Vagina (tissue), 2 donors: ENCODE results near the gene GRIK5.
"Not testable (repeated sequence)": the region's sequence is repeated elsewhere in the genome, so short reads cannot be mapped to it uniquely, and the experiment has no call there.

Experiments
- CTCF ChIP-seq, 3 experiments: fragments of 450-650 bp in 2 of 3; fragments of 200-600 bp in 1 of 3; sonication (generic) in 1 of 3; IDR thresholded peaks; one replicate each; pipeline ENCODE4 v1.5.1; 2017 to 2019; ENCODE audit warnings: antibody characterized with exemption in 3 of 3, mild to moderate bottlenecking in 2 of 3, moderate library complexity in 2 of 3
- POLR2AphosphoS5 ChIP-seq, 2 donors: sonication (generic); formaldehyde crosslinking; IDR thresholded peaks; one replicate each; pipeline ENCODE4 v1.9.0; 2017; ENCODE audit warnings: antibody characterized with exemption in 2 of 2, mild to moderate bottlenecking in 2 of 2, low read depth in 1 of 2; ENCODE audit not compliant: insufficient read depth in 1 of 2

- TF ChIP-seq CTCF (IDR thresholded peaks at IDR 0.05); POLR2AphosphoS5 (IDR thresholded peaks at IDR 0.05; ENCODE audit: insufficient read depth in 1 of 2, low read depth in 1 of 2): not testable (repeated sequence)
Observed at GRCh38 chr19:41991925-41992569, 78.0 kb downstream of the GRIK5 start.
